ENCODE measurements around the gene ARG2.
"Not testable (repeated sequence)": the region's sequence is repeated elsewhere in the genome, so short reads cannot be mapped to it uniquely, and the experiment has no call there.

ARG2 gene

DNA sequence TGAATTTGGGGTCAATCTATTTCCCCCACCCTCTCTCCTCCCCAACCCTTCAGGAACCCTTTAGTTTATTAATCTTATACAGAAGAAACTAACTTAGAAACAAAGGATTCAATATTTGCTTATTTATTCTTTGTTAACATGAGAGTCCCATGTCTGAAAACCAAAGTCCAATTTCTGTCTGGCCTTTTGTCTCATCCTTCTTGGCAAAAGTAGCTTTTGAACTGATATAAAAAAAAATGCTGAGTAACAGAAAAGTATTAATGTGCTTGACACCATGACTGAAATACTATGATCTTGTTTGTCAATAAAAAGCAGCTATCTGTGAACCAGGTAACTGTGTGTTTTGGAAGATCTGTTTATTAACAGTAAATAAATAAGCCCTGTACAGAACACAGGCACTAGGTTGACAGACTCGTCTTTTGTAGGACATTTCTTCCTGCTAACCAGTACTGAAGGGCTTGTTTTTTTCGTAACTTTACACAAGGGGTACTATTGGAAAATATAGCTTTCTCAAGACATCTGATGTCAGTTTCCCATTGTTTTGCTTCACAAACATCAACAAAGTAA is 30.4 kb upstream of the ARG2 start:
- Histone ChIP-seq H3K4me1 (no peaks in the 10 kb centered on the region), H3K4me3 (no peak overlapping the region), H3K36me3 (peaks cover 48 to 84% (median 52%) of the 10 kb centered on the region in 3 donors), H3K9me3 (no peaks in the 10 kb centered on the region), H3K27ac (no peak overlapping the region), H3K27me3 (no peaks in the 10 kb centered on the region)
- DNase-seq: no peak
- intact Hi-C loops (cut with DNase I; ENCODE audit: low total_unique reads): no loop called here
- TF ChIP-seq, protein P1, sequence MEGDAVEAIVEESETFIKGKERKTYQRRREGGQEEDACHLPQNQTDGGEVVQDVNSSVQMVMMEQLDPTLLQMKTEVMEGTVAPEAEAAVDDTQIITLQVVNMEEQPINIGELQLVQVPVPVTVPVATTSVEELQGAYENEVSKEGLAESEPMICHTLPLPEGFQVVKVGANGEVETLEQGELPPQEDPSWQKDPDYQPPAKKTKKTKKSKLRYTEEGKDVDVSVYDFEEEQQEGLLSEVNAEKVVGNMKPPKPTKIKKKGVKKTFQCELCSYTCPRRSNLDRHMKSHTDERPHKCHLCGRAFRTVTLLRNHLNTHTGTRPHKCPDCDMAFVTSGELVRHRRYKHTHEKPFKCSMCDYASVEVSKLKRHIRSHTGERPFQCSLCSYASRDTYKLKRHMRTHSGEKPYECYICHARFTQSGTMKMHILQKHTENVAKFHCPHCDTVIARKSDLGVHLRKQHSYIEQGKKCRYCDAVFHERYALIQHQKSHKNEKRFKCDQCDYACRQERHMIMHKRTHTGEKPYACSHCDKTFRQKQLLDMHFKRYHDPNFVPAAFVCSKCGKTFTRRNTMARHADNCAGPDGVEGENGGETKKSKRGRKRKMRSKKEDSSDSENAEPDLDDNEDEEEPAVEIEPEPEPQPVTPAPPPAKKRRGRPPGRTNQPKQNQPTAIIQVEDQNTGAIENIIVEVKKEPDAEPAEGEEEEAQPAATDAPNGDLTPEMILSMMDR (IDR thresholded peaks at IDR 0.05): no peak

- H3K27me3 ChIP-seq; H3K9me3 ChIP-seq; DNase-seq; H3K27ac ChIP-seq; H3K4me1 ChIP-seq; H3K4me3 ChIP-seq; intact Hi-C loops (cut with DNase I; ENCODE audit: low total_unique reads): not testable (repeated sequence)
- H3K36me3 ChIP-seq: peaks cover 44 to 63% (median 44%) of the 10 kb centered on the region in 3 donors
Observed at GRCh38 chr14:67593650-67594049, 26.1 kb upstream of the ARG2 start.

- no peak for DNase-seq
- intact Hi-C loops (cut with DNase I; ENCODE audit: low total_unique reads): no loop called here
- Histone ChIP-seq H3K4me1 (peaks cover 0 to 15% (median under 1%) of the 10 kb centered on the region in 4 donors), H3K36me3 (peaks cover 29 to 46% (median 33%) of the 10 kb centered on the region in 3 donors), H3K27me3 (no peaks in the 10 kb centered on the region), H3K4me3 (no peak overlapping the region), H3K27ac (no peak overlapping the region), H3K9me3 (no peaks in the 10 kb centered on the region)
- TF ChIP-seq, protein P1 (IDR thresholded peaks at IDR 0.05): no peak
Observed at GRCh38 chr14:67595392-67595791, 24.3 kb upstream of the ARG2 start.

GRCh38 chr14:67599698-67600561 is 19.8 kb upstream of the ARG2 start, which contains the start of gene PIGH:
Gene PIGH, minus strand, starts transcription at chr14:67600268. Its CDS starts 65 bp downstream, at chr14:67600203.
- peaks cover 0 to under 1% (median 0%) of the 10 kb centered on the region in 3 donors for H3K36me3 ChIP-seq
- no peaks in the 10 kb centered on the region for H3K9me3 ChIP-seq
- peak within 1 kb of the TSS; percentile 86 to 92 for H3K4me3 ChIP-seq
- peak within 1 kb of the TSS; percentile 87 to 93 for H3K27ac ChIP-seq
- intact Hi-C loops (cut with DNase I; ENCODE audit: low total_unique reads): no loop called here
- TF ChIP-seq, protein P1 (IDR thresholded peaks at IDR 0.05): peak; percentile 50 to 56
- peaks cover 0 to 19% (median 3%) of the 10 kb centered on the region in 4 donors for H3K4me1 ChIP-seq
- no peaks in the 10 kb centered on the region for H3K27me3 ChIP-seq
- peak; percentile 83 to 92 for DNase-seq

DNA sequence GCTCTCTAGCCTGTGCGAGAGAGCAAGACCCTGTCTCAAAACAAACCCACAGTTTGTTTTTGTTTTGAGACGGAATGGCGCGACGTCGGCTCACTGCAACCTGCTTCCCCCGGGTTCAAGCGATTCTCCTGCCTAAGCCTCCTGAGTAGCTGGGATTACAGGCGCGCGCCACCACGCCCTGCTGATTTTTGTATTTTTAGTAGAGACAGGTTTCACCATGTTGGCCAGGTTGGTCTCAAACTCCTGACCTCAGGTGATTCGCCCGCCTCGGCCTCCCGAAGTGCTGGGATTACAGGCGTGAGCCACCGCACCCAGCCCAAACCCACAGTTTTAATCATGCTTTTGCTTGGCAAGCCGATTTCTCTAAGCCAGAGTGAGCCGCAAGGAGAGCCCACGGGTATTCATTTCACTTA is 19.2 kb upstream of the ARG2 start:
- H3K36me3 ChIP-seq; H3K9me3 ChIP-seq; intact Hi-C loops (cut with DNase I; ENCODE audit: low total_unique reads); DNase-seq; H3K27me3 ChIP-seq: not testable (repeated sequence)
- Histone ChIP-seq H3K27ac (peak overlapping the region; percentile 87 to 93), H3K4me3 (peak overlapping the region; percentile 86 to 92), H3K4me1 (peaks cover 0 to 19% (median 3%) of the 10 kb centered on the region in 4 donors)

GRCh38 chr14:67602076-67602475 is 17.6 kb upstream of the ARG2 start:
- no peak for DNase-seq
- Histone ChIP-seq H3K4me1 (peaks cover 0 to 19% (median 3%) of the 10 kb centered on the region in 4 donors), H3K27me3 (peaks cover 0 to under 1% of the 10 kb centered on the region in 2 donors), H3K9me3 (no peaks in the 10 kb centered on the region), H3K4me3 (no peak overlapping the region), H3K27ac (no peak overlapping the region), H3K36me3 (no peaks in the 10 kb centered on the region)
- TF ChIP-seq, protein P1 (IDR thresholded peaks at IDR 0.05): no peak
- intact Hi-C loops (cut with DNase I; ENCODE audit: low total_unique reads): no loop called here
